NCI-H2107 (cell line): Measurements from ENCODE around the gene RAB11B.
"Not testable (repeated sequence)": the region's sequence is repeated elsewhere in the genome, so short reads cannot be mapped to it uniquely, and the experiment has no call there.

Experiments used
- DNase-seq: peaks from one replicate; lab custom pipeline; 2025; lab: John Stamatoyannopoulos, UW

RAB11B gene

GRCh38 chr19:8389891-8390616, at the start of gene RAB11B:
TSS of gene RAB11B (plus strand) at chr19:8390360. CDS start at chr19:8390417, 57 bp downstream.
- DNase-seq = peak; percentile 99

- not testable (repeated sequence) for DNase-seq
Observed at GRCh38 chr19:8341504-8341903, 48.7 kb upstream of the RAB11B start.

DNA sequence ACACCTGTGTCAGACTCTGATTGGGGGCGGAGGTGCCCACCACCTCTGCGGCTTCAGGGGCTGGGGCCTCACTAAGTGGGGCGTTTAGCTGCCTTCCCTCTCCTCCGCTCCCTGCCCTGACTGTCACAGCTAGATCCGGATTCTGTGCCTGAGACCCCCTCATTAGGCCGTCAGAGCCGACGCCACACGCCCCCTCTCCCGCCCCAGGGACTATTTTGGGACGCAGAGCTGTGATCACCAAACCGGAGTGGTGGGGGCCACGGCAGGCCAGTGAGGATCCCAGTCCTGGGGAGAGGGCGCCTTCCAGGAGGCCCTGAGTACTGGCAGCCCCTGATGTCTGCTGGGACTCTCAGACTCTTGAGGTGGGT, 47.9 kb upstream of the RAB11B start:
- no peak for DNase-seq

- DNase-seq = no peak
Observed at GRCh38 chr19:8342684-8343482, 47.3 kb upstream of the RAB11B start, which contains the start of gene KANK3. TSS of gene KANK3 (minus strand) at chr19:8343262. CDS start at chr19:8337828, 5,434 bp downstream.

DNA sequence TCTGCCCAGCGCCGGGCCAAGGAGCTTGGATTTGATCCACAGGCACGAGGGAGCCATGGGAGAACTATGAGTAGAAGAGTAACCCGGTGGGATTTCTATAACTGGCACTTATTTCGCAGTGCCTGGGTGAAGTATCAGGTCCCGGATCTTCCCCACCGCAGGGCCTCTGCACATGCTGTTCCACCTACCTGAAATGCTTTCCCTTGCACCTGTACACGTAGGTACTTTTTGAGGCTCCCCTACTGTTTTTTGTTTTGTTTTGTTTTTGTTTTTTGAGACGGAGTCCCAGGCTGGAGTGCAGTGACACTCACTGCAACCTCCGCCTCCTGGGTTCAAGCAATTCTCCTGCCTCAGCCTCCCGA, 46.7 kb upstream of the RAB11B start:
- DNase-seq = no peak

DNA sequence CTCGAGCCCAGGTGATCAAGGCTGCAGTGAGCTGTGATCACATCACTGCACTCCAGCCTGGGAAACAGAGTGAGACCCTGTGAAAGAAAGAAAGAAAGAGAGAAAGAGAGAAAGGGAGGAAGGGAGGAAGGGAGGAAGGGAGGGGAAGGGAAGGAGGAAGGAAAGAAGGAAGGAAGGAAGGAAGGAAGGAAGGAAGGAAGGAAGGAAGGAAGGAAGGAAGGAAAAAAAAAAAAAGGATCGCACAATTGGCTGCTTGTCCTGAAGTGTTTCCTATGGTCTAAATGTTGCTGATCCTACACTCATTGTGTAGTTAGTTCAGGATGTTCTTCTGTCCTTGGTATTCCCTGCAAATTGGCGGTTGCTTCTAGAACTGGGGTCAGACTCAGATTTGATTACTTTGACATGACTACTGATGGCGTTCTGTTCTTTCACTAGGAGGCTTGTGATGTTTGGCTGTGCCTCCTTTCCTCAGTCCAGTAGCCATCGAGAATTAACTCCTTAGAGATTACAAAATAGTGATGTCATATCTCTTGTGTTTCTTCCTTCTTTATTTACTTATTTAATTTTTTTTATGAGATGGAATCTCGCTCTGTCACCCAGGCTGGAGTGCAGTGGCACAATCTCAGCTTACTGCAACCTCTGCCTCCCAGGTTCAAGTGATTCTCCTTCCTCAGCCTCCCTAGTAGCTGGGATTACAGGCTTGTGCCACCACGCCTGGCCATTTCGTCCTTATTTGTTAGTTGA, 40.4 kb upstream of the RAB11B start:
- DNase-seq = not testable (repeated sequence)

DNA sequence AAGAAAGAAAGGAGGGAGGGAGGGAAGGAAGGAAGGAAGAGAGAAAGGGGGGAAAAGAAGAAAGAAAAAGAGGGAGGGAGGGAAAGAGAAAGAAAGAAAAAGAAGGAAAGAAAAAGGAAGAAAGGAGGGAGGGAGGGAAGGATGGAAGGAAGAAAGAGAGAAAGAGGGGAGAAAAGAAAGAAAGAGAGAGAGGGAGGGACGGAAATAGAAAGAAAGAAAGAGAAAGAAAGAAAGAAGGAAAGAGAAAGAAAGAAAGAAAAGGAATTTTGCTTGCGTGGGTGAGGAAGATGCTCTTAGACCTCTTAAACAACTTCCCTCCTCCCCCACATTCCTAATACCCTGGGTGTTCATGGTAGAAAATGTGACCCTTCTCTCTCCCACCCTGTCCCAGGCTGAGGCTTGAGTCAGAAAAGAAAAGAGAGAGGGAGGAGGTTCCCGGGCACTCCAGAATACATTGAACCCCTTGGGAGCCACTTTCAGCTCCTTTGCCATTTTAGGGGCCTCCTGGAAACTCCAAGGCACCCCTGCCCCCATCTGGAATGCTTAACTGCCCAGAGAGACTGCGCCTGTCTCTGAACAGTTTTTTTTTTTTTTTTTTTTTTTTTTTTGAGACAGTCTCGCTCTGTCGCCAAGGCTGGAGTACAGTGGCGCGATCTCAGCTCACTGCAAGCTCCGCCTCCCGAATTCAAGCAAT, 37.9 kb upstream of the RAB11B start:
- no peak for DNase-seq

- DNase-seq = not testable (repeated sequence)
Observed at GRCh38 chr19:8352845-8353244, 37.3 kb upstream of the RAB11B start.

- DNase-seq = no peak
Observed at GRCh38 chr19:8355631-8356402, 34.3 kb upstream of the RAB11B start.

GRCh38 chr19:8357007-8357521, 33.1 kb upstream of the RAB11B start:
- no peak for DNase-seq

DNA sequence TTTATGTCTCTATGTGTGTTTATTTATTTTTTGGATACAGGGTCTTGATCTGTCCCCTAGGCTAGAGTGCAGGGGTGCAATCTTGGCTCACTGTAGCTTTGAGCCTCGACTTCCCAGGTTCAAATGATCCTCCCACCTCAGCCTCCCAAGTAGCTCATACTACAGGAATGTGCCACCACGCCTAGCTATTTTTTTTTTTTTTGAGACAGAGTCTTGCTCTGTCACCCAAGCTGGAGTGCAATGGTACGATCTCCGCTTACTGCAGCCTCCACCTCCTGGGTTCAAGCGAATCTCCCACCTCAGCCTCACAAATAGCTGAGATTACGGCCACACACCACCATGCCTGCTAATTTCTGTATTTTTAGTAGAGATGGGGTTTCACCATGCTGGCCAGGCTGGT, 31.2 kb upstream of the RAB11B start:
- DNase-seq = no peak

GRCh38 chr19:8360196-8360595, 30.0 kb upstream of the RAB11B start:
- no peak for DNase-seq

GRCh38 chr19:8361921-8362793, 28.0 kb upstream of the RAB11B start:
- DNase-seq = peak; percentile 49

- no peak for DNase-seq
Observed at GRCh38 chr19:8363803-8364771, 26.1 kb upstream of the RAB11B start, which contains the start of gene ANGPTL4. TSS of gene ANGPTL4 (plus strand) at chr19:8364155. CDS start at chr19:8364322, 167 bp downstream.

GRCh38 chr19:8366121-8366581, 24.0 kb upstream of the RAB11B start:
- no peak for DNase-seq

DNA sequence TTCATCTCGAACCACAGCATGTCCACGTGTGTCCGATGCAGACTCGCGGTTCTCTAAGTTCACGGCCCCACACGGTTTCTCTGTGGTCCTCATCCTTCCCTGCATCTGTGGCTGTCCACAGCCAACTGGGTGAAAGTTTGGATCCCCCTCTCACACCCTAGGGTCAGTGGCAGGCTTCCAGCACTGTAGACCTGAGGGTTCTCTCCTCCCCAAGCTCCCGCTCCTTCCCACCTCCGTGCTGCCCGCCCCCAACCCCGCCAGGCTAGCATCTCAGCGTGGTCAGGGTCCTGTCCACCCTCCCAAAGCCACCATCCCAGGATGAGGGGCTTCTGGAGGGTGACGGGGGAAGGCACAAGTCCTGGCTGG, 23.2 kb upstream of the RAB11B start:
- DNase-seq = no peak

DNA sequence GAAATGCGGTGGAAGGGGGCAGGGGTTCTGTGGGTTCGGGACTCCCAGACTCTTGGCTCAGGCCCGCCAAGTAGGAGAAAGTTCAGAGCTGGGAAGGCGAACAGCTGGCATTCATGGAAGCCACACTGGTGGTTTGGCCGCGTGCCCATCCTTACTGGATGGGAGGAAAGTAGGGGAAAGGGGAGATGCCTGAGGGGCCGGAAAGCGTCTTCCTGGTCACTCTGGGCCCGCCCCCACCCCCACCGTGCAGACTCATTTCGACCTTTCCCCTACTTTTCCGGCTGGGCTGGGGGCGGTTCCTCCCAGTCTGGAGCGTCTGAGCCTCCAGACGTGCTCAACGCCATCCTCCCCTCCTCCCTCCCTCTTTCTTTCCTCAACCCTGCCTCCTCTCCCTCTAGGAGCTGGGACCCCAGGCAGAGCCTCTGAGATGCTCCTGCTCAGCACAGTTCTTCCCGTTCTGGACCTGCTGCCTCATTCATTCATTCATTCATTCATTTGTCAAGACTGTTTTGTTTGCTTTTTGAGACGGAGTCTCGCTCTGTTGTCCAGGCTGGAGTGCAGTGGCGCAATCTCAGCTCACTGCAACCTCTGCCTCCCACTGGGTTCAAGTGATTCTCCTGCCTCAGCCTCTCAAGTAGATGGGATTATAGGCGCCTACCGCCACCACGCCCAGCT, 22.7 kb upstream of the RAB11B start:
- DNase-seq = peak; percentile 31
